Measurements from ENCODE around the gene LZTR1.
"Not testable (repeated sequence)": the region's sequence is repeated elsewhere in the genome, so short reads cannot be mapped to it uniquely, and the experiment has no call there.

The LZTR1 gene

GRCh38 chr22:21041937-21042336 lies 59.8 kb downstream of the LZTR1 start:
- no peak for DNase-seq

GRCh38 chr22:21042978-21043859 lies 61.1 kb downstream of the LZTR1 start:
- DNase-seq: no peak

GRCh38 chr22:21043860-21044535 lies 61.9 kb downstream of the LZTR1 start:
- no peak for DNase-seq

GRCh38 chr22:21044931-21045584 lies 63.0 kb downstream of the LZTR1 start:
- no peak for DNase-seq

GRCh38 chr22:21045585-21046294 lies 63.6 kb downstream of the LZTR1 start, which contains the start of gene LRRC74B:
Gene LRRC74B (plus strand): TSS chr22:21045946. CDS start chr22:21045987, 41 bp downstream.
- peak; percentile 71 to 83 for DNase-seq

GRCh38 chr22:21047035-21047661 lies 65.1 kb downstream of the LZTR1 start:
- DNase-seq: no peak

- DNase-seq: no peak
Observed at GRCh38 chr22:21047730-21048129, 65.6 kb downstream of the LZTR1 start.

GRCh38 chr22:21048448-21048847 lies 66.4 kb downstream of the LZTR1 start:
- not testable (repeated sequence) for DNase-seq
